ENCODE results near the gene NF1.
"Not testable (repeated sequence)": the region's sequence is repeated elsewhere in the genome, so short reads cannot be mapped to it uniquely, and the experiment has no call there.

DNA sequence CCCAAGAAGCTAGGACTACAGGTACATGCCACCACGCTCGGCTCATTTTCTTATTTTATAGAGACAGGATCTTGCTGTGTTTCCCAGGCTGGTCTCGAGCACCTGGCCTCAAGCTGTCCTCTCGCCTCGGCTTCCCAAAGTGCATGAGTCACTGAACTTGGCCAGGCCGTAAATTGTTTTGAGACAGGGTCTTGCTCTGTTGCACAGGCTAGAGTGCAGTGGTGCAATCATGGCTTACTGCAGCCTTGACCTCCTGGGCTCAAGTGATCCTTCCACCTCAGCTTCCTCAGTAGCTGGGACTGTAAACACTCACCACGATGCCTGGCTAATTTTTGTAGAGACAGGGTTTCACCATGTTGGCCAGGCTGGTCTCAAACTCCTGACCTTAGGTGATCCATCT is 18.6 kb downstream of the NF1 start:
- not testable (repeated sequence) for TF ChIP-seq CTCF, POLR2A (IDR thresholded peaks at IDR 0.05)
